NAMALWA (cell line): Measurements from ENCODE around the gene LRRC71.
"Not testable (repeated sequence)": the region's sequence is repeated elsewhere in the genome, so short reads cannot be mapped to it uniquely, and the experiment has no call there.

Experiments used
- DNase-seq: peaks from one replicate; pipeline ENCODE4 v3.0.0-alpha.2; 2015; ENCODE audit warnings: low spot score

Gene LRRC71

DNA sequence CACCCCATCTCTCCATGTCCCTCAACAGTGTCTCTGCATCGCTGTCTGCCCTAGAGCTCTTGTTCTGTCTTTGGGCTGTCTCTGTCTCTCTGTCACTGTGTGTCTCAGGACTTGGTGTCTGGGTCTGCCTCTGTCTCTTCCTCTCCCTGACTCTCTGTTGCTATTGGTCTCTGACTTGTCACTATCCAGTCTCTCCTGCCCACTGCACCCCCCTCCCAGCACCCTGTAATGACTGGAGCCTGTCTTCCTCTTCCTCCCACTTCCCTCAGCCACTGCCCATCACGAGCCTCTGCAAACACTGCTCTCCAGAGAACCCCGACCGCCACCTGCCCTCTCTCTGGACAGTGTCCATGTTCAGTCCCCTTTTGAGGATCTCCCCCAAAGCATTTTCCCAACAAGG is 14.8 kb upstream of the LRRC71 start:
- no peak for DNase-seq

GRCh38 chr1:156906206-156906906 is 14.1 kb upstream of the LRRC71 start:
- DNase-seq = no peak

DNA sequence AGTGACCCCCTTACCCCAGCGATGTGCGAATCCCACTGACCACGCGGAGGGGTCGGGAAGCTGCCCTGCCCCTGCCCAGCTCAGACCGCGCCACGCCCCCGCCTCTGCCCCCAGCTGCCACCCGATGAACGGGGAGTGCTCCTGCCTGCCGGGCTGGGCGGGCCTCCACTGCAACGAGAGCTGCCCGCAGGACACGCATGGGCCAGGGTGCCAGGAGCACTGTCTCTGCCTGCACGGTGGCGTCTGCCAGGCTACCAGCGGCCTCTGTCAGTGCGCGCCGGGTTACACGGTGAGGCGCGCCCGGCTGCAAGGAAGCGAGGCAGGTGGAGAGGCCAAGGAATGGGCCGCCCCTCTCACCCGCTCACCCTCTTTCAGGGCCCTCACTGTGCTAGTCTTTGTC is 11.9 kb upstream of the LRRC71 start:
- no peak for DNase-seq

DNA sequence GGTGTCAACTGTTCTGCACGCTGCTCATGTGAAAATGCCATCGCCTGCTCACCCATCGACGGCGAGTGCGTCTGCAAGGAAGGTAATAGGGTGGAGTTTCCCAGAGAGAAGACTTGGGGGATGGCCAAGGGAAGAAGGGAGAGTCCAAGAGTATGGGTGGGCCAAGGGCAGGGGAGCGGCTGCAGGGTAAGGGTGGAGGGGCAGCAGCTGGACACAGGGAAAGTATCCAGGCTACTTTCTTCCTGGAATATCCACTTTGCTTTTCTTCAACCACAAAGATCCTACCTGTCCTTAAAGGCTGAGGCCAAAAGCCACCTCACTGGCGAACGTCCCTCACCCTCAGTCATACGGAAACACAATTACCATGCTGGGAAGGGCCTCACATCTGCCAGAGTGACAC is 11.5 kb upstream of the LRRC71 start:
- no peak for DNase-seq

GRCh38 chr1:156909671-156910070 is 10.8 kb upstream of the LRRC71 start:
- DNase-seq = no peak

- DNase-seq = peak; percentile 67
These were observed 10.1 kb upstream of the LRRC71 start for GRCh38 chr1:156910309-156910782.

- DNase-seq = no peak
These were observed 8.7 kb upstream of the LRRC71 start for GRCh38 chr1:156911577-156912298.

DNA sequence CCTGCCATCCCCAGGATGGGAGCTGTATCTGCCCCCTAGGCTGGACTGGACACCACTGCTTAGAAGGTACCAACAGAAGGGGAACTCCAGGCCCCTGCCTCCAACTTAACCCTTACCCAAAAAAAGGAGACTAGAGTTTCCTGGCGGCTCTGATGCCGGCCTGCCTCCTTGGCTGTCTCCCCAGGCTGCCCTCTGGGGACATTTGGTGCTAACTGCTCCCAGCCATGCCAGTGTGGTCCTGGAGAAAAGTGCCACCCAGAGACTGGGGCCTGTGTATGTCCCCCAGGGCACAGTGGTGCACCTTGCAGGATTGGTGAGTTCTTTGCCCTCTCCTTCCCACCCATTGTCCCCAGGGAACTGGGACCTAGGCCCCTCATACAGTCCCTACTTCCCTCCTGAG is 8.1 kb upstream of the LRRC71 start:
- no peak for DNase-seq

- DNase-seq = no peak
These were observed 7.3 kb upstream of the LRRC71 start for GRCh38 chr1:156912861-156913808.

DNA sequence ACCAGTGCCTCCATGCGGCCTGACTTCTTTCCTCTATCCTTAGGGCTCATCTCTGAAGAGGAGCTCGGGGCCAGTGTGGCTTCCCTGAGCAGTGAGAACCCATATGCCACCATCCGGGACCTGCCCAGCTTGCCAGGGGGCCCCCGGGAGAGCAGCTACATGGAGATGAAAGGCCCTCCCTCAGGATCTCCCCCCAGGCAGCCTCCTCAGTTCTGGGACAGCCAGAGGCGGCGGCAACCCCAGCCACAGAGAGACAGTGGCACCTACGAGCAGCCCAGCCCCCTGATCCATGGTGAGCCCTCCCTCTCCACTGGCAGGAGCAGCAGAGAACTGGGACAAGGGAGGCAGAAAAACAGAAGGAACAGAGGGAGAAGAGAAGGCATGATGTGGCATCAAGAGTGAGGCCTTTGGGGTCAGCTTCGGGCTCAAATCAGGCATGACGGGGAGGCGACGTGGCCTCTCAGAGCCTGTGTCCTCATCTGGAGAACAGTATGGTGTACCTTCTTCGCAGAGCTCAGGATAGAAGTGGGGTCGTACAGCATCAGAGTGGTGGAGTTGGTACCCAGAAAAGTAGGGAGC is 6.5 kb upstream of the LRRC71 start:
- no peak for DNase-seq

DNA sequence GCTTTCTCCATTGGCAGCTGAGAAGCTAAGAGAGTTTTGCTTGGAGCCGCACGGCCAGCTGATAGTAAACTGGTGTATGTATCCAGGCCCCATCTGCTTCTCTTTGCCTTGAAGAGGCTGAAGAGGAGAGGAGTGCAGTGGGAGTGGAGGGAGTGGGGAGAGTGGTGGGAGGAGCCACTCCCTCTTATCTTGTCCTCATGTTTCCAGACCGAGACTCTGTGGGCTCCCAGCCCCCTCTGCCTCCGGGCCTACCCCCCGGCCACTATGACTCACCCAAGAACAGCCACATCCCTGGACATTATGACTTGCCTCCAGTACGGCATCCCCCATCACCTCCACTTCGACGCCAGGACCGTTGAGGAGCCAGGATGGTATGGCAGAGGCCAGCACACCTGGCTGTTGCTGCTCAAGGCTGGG is 6.0 kb upstream of the LRRC71 start:
- DNase-seq = no peak

DNA sequence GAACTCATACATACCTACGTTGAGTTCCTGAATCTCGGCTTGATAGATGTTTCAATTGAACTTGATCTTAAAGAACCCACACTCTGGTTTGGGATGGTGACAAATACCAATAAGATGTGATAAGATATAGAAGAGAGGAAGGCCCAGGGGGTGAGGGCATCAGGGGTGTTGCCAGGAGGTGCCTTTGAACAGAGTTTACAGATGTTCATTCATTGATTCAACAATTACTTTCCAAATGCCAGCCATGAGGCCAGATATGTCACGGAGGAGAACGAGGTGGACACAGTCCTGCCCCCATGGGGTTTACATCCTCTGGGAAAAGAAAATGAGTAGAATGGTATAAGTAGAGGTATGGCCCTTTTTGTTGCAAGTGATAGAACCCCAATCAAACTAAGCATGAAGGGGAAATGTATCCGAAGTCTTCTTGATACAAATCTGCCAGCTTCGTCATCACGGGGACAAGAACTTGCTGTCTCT is 659 bp downstream of the LRRC71 start:
- no peak for DNase-seq

DNA sequence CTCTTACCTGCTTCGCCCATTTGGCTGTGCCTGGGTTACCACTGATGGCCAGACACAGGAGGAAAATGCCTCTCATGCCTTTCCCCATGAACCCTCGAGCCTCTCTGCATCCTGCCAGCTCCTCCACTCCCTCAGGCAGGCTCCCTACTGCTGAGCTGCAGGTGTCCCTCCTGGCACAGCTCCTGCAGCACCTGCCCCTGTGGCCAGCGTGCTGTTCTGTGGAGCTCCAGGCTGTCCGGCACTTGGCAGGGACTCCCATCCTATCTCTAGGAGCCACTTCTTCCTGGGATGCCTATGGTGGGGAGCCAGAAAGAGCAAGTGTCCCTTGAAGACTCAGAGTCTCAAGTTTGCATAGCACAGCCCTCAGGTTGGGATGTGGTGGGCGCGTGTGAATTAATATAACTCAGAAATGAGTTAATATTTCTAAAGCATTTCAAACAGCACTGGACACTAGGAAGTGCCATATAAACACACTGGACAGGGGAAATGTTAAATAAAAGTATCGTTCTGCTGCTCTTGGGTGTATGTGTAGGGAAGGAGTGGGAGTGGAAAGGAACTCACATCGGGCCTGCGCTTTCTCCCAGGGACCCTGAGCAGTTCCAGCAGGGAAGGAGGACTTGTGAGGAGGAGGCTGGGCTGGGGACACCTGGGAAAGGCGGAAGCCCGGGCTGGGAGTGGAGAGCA is 2.7 kb downstream of the LRRC71 start:
- no peak for DNase-seq

GRCh38 chr1:156923670-156924477 is 3.4 kb downstream of the LRRC71 start:
- no peak for DNase-seq

GRCh38 chr1:156924478-156925153 is 4.2 kb downstream of the LRRC71 start:
- DNase-seq = no peak

GRCh38 chr1:156925154-156926010 is 5.0 kb downstream of the LRRC71 start:
- no peak for DNase-seq

DNA sequence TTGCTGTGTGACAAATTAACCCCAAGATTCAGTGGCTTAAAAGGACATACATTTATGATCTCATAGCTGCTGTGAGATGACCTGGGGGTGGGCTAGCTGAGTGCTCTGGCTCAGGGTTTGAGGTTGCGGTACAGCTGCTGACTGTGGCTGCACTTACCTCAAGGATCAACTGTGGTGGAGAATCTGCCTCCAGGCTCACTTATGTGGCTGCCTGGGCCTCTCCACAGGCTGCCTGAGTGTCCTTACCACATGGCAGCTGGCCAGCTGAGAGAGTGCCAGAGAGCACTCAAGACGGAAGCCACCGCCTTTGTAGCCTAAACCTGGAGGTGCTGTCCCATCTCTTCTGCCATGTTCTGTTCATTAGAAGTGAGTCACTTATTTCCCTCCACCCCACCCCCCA is 5.7 kb downstream of the LRRC71 start:
- DNase-seq = no peak

DNA sequence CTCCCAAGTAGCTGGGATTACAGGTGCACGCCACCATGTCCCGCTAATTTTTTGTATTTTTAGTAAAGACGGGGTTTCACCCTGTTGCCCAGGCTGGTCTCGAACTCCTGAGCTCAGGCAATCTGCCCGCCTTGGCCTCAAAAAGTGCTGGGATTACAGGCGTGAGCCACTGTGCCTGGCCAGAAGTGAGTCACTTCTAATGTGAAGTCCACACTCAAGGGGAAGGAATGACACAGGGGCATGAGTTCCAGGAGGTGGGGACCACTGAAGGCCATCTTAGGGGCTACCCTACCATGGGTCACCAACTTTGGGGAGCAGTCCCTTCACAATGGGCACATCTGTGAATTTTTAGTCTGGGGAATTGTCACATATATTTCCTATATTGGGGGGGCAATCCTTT is 6.3 kb downstream of the LRRC71 start:
- not testable (repeated sequence) for DNase-seq
